ENCODE data around the gene CCDC88C.
A peak's percentile ranks its signal among the peaks of the same experiment; 100 is the strongest.

CCDC88C gene

DNA sequence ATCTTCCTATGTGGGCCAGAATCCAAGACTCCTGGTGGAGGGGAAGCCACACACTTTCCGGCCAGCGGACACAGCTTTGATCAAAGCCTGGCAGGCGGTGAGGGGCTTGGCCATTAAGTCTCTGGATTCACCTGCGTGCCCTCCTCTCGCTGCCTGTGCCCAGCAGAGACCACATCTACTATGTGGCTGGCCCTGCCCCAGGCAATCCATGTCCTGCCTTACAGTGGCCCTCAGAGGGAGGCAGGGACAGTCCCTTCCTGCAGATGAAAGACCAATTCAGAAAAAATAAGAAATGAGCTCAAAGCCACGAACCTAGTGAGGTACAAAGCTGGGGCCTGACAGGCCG is 90.4 kb downstream of the CCDC88C start:
- no peak for DNase-seq (ENCODE audit: low read depth)

DNA sequence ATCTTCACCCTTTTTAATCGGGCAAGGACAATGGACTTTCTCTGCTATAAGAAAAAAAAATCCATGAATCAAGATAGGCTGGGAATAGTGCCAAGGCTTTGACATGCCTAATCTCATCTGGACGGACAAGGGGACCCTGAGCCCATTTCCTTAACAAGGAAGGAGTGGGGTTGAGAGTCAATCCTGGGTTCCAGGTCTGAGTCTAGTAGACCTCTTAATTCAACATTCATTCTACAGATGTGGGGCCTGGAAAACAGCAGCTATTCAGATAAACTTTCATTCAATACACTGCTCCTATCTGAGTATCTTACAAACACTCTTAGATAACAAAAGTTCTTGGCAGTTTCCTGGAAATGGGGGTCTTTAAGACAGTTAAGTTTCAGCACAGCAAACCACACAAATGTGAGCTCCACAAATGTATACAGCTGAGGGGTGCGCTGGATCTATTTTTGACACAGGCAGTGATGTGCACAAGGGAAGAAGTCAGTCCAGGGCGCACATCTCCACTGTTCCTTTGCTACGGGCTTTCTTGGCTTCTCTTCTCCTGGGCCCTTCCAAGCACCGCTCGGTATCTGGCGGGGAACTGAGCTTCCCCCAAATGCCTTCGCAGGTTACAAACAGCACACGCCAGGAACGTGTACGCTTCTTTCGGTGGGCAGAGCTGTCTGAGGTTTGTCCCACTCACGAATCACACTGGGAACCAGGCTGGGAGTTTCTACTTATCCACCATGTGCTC is 90.9 kb downstream of the CCDC88C start:
- DNase-seq (ENCODE audit: low read depth): no peak

DNA sequence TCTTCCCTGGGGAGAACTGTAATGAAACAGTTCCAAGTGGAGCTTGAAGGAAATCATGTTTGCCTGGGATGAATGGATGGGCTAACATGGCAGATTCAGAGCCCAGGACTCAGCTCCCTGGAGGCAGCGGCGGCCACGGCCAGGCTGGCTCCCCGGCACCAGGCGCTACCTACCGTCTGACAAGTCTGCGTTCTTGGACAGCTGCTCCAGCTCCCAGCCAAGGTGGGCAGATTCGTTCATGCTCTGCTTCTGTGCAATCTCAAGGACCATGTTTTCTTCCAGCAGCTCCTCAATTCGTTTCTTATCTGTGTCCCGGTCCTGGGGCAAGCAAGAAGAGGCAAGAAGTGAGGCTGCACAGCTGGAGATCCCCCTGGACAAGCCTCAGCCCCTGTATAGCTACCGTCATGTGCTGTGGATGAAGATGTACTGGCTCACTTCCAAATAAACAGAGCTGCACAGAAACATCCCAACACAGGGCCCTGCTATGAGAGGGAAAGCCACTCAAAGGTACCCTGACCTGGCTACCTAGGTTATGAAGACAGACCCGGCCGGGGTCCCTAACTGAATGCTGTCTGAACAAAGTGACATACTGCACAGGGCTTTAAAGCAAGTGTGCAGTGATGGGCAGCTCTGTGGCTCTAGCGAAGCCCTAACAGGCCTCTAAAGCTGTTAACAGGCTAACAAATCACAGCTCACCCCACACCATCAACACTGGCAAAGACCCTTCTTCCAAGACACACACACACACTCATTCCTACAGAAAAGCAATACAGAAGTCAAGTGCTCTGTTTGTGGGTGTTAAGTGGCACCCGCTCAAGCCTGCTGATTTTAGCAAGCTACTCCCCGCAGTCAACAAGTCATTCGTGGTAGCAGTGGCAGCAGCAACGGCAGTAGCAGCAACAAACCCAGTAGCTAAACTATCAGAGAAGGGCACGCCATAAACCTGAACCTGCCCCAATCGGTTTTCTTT is 92.7 kb downstream of the CCDC88C start:
- DNase-seq (ENCODE audit: low read depth): no peak

DNA sequence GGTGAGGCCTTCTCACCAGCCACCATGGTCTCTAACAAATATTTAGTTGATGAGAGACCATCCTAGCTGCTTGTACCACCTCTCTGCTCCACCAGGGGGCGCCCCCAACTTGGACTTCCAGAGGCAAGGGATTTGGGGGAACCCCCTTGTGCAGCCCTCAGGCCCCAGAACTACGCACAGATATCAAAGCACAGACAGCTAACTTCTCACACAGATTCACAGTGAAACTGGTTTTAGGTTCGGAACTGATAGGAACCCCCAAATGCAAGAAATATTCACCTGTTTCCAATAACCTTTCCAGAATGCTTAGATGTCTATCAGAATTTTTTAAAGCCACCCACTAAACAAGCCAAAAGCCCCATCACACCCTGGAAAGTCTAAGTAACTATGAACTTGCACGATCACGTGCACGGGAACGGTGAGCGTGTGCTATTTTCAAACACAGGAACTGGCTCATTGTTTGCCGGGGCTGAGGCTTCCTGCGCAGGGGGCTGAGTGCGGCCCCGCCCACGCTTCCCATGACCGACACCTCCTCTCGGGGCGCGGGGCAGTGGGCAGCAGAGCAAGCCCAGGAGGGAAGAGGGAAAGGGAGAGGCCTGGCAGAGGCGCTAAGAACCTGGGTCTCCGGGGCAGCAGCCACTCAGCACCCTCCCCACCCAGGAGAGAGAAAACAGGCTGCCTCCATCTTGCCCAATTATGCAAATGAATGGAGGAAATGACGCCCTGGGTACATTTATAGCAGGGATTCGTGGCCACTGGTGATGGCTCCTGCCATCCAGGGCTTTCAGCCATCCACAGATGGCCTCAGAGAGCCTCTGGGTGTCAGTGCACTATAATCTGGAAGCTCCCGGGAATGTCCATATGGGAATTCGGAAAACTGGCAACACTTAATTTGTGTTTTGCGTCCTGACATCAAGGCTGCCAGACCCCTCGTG is 93.7 kb downstream of the CCDC88C start:
- peak; percentile 24 for DNase-seq (ENCODE audit: low read depth)

DNA sequence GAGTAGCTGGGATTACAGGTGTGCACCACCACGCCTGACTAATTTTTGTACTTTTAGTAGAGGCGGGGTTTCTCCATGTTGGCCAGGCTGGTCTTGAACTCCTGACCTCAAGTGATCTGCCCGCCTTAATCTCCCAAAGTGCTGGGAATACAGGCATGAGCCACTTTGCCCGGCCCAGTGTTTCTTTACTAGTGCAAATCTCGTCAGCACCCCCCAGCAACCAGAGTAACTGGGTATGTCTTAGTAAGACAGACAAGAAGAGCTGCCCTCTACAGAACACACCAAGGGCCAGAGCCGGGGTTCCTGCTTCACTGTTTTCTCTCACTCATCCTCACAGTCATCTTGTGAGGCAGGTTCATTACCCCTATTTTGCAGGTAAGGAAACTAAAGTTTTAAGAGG is 94.6 kb downstream of the CCDC88C start:
- DNase-seq (ENCODE audit: low read depth): no peak

DNA sequence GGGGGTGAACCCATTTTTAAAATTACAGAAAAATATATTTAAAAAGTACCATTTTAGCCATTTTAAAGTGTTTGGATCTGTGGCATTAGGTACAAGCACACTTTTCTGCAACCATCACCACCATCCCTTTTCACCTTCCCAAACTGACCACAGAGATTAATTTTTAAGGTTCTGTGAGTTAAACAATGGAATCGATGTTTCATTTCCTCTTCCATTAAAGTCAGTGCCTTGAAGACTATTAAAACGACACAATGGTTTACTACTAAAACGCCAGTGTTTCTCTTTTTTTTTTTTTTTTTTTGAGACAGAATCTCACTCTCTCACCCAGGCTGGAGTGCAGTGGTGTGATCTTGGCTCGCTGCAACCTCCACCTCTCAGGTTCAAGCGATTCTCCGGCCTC is 95.0 kb downstream of the CCDC88C start:
- DNase-seq (ENCODE audit: low read depth): no peak

DNA sequence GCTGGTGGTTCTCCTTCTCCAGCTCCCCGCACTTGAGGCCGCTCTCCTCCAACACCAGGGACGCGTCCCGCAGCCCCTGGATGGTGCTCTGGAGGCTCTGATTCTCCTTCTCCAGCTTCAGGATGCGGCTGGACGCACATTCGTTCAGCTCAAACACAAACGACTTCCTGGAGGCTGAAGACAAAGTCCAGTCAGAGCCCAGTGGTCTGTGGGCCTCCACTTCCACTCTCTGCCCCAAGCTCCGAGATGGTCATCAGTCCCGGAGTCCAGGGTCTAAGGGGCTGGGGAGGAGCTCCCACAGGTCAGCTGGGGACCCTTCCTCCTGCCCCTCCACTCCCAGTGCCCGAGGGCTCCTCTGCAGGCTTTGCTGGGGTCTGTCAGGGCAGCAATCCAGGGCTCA is 96.5 kb downstream of the CCDC88C start:
- no peak for DNase-seq (ENCODE audit: low read depth)

DNA sequence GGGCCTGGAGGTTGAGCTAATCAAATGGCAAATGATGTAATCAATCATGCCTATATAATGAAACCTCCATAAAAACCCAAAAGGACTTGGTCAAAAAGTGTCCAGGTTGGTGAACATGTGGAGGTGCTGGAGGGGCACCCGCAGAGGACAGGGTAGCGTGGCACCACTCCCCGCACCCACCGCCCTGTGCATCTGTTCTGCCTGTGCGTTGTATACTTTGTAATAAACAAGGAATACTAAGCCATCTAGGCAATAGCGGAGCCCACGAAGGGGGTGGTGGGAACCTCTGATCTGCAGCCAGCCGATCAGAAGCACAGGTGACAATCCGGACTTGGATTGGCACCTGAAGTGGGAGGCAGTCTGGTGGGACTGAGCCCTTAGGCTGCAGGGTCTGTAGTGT is 97.4 kb downstream of the CCDC88C start:
- DNase-seq (ENCODE audit: low read depth): no peak

DNA sequence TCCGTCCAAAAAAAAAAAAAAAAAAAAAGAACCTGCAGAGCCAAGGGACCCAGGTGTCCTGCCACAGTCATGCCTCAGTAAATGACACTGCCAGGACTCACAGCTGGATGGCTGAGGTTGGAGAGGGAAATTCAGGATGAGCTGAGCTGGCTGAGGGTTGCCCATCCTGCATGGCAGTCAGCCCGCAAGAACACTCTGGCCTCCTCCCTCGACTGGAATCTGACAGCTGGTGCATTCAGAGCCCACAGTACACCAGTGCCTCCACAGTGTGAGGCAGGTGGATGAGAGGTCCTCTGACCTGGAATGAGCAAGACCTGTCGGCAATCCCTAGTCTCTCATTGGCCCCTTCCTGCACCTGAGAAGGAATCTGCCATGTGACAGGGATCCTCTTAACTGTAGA is 98.7 kb downstream of the CCDC88C start:
- no peak for DNase-seq (ENCODE audit: low read depth)

DNA sequence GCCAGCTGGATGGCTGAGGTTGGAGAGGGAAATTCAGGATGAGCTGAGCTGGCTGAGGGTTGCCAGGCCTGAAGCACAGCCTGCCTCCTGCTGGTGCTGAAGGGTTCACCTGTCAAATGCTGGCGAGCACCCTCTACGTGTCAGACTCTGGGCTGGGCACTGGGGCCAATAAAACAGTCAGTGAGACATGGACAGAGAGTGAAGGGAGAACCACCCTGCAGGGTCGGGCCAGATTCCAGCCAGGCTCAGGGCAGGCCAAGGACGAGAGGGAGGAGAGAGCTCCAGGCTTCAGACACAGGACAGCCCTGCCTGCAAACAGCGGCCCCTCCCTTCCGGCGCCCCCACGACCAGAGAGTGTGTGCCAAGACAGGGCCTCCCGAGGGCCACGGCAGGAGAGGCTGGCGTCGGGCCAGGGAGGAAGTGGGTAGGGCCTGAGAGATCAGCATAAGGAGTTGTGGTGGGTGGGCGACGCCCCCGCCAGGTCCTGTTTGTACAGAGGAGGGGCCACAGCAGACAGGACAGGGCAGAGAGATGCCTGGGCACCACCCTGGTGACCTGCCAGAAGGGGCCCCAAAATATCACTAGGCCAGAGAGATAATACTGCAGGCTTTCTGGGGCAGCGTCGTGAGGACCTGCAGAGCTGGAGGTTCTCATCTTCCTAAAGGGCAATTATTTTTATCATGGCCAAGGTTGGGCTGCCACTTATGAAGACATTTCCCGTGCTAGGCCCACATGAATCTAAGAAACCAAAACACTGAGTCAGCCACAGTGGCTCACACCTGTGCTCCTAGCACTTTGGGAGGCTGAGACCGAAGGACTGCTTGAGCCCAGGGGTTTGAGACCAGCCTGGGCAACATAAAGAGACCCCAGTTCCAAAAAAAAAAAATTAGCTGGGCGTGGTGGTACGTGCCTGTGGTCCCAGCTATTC is 100.0 kb downstream of the CCDC88C start:
- no peak for DNase-seq (ENCODE audit: low read depth)

DNA sequence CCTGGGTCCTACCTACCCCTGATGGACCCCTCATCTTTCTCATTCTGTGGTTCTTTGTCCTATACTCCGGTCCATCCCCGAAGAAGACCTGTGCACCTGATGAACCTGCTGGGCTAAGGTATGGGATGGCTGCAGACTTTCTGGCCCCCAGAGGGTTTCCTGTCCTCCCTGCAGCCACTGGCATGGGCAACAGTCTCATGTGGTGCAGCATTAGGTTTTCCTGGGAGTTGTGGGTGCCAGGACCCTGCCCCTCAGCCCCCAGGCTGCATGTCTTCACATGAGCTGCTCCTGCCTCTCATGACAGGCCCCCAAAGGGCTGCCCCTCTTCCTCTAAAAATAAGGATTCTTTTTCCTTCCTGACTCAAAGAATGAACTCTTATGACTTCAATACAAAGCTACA is 100.9 kb downstream of the CCDC88C start:
- DNase-seq (ENCODE audit: low read depth): no peak

DNA sequence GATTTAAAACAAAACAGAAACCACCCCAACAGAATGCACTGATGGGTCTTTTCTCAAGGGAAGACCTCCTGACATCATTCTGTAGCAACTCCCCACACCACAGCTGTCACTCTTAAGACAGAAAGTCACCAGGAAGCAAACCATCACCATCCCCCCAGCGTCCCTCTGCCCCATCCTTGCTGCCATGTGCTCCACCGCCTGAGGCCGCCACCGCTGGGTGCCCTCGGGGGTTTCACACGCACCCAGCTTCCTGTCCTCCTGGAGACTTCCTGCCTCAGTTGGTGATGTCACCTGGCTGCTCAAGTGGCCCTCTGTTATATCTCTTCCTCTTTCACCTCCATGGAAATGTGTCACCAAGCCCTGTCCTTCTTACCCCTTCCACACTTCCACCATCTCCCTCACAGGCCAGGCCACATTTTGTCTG is 101.8 kb downstream of the CCDC88C start:
- no peak for DNase-seq (ENCODE audit: low read depth)

DNA sequence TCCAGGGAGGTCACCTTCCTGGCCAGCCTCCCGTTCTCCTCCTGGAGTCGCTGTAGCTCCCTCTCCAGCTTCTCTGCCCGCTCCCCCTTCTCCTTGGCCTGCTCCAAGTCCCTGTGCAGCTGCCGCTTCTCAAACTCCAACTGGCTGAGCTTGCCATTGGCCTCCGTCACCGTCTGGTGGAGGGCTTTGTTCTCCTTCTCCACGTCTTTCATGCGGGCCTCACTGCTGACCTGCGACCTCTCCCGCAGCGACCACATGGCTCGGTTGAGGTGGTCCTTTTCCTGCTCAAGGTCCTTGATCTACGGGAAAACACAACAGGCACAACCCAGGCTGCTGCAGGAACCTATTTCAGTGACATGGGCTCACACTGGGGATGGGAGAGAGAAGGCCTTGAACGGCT is 103.8 kb downstream of the CCDC88C start:
- no peak for DNase-seq (ENCODE audit: low read depth)

DNA sequence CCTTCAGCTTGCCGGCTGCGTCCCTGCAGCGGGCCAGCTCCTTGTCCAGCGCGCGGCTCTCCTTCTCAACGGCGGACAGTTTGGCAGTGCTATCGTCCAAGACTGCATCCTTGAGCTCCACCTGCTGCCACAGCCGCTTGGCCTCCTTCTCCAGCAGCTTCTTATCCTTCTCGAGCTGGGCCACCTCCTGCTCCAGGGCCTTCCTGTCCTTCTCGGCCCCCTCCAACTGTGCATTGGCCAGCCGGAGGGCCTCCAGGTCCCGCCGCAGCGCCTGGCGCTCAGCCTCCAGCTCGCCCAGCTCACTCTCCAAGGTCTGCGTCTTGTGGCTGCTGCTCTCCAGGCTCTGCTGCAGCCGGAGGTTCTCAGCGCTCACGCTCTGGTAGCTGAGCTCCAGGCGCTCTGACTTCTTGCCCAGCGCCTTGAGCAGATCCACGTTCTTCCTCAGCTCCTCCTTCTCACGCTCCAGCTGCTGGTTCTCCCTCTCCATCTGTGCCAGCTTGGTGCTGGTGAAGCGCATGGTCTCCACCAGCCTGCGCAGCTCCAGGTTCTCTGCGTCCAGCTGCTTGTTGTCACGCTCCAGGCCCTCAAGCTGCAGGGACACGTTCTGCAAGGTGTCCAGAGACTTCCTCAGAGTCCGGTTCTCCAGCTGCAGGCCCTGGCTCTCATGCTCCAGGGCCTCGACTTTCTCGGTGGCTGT is 104.3 kb downstream of the CCDC88C start:
- DNase-seq (ENCODE audit: low read depth): no peak

DNA sequence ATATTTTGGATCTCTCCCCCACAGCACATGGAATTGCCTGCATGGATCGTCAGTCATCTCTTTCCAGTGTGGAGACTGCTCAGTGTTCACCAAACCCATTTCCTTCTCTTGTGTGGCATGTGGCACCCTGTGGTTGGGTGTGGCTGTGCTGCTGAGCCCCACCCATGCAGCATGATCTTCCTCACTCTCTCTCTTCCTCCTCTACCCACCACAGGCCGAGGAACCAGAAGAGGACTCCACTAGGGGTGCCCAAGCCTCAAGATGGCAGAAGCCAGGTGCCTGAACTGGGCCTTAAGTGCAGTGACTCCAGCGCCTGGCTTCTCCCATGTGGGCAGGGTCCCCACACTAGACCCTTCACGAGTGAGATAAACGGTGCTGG is 106.3 kb downstream of the CCDC88C start:
- no peak for DNase-seq (ENCODE audit: low read depth)

DNA sequence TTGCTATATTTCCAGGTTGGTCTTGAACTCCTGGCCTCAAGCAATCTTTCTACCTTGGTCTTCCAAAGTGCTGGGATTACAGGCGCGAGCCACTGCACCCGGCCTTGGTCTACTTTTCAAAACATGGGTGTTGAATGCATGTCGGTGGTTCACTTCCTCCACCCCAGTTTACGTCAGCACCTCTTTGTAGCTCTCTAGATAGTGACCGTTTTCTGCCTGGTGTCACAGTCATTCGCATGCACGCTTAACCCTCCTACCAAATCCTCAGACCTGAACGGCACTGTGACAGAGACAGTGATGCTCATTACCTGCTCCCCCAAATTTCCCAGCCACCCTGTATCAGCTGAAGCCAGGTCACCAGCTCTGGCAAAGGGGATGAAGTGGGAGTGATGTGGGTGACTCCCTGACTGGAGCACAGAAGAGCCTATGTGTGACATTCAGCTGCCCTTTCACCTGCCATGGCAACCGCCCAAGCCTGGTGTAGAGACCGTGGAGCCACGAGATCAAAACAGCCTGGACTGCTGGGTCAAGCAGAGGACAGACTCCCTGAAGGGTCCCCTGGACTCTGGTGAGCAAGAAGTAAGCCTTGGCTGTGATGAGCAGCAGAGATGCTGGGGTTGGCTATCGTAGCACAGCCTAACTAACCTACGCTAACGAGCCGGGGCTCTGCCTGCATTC is 106.9 kb downstream of the CCDC88C start:
- no peak for DNase-seq (ENCODE audit: low read depth)

DNA sequence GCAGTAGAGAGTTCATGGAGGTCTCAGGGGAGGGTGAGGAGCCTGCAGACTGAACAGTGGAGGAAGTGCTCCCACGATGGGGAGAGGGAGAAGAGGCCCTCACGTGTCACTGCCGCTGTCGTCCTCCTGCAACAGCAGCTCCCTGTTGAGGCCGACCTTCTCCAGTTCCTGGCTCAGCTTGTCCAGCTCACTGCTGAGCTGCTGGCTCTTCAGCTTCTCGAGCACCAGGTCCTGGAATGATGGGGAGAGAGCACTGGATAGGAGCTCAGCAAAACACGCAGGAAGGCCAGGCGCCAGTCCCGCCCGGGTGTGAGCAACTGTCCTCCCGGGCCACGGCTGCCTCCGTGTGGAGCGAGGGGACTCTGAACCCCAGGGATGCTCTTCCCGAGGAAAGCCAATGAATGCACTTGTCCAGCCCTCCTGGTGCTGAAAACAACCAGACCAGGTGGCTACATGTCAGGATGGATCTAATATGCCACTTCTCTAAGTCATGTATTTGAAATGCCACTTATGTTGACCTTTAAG is 107.8 kb downstream of the CCDC88C start:
- DNase-seq (ENCODE audit: low read depth): no peak

DNA sequence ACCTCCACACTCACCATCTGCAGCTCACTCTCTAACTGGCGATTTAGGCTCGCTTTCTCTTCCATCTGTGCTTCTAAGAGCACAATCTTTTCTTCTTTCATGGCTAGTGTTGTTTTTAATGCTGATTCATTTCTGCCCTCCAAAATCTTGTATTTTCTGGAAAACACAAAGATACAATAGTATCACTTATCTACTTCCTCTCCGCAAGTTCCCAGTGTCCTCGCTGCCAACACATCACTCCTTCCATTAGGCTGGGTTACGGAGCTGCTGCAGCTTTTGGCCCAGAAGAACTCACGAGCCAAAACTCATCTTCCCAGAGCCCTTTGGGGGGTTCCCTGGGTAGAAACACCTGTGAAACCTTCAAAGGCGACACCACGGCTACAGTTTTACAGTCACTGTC is 109.3 kb downstream of the CCDC88C start:
- DNase-seq (ENCODE audit: low read depth): no peak

DNA sequence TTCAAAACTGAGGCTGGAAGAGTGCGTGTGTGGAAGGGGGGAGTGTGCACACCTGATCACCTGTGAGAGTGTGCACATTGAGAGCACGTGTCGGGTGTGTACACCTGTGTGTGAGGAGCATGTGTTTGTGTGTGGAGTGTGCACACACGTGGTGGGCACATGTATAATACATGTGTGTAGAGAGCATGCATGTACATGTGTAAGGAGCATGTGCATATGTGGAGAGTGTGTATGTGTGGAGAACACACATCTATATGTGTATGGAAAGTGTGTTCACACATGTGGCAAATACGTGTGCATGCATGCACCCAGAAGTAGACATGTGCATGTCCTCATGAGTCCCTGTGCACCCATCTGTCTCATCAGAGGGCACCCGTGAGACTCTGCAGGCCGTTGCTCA is 110.0 kb downstream of the CCDC88C start:
- no peak for DNase-seq (ENCODE audit: low read depth)

DNA sequence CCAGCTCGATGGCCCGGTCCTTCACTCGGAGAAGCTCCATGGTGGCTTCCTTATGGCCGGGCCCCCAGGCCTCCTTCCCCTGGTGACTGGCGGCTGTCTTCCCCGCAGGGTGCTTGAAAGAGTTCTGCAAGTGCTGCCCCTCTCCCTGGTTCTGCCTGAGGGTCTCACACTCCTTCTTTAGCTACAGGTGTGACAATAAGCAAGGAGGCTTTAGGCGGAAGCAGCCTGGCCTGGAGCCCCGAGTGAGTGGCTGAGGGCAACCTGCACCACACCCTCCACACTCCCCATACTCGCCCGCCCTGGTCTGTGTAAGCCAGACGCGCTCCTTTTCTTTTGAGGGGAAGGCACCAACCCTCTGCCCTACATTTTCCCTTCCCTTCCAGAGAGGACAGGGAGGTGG is 110.6 kb downstream of the CCDC88C start:
- no peak for DNase-seq (ENCODE audit: low read depth)
